SK-N-SH (cell line): ENCODE measurements around the gene APEH. TPM values are rescaled to one million over a fixed set of nuclear protein-coding genes. Genes with fewer than 3 reads are reported as not detected.

Source experiments
- CTCF ChIA-PET: fragments of 300-600, 350-600 bp; formaldehyde crosslinking; extraction: SDS; loops from one replicate; lab custom pipeline; 2021; lab: Yijun Ruan, JAX
- POLR2A ChIA-PET: fragments of 350-600 bp; sonication (Branson Sonifier 250); formaldehyde crosslinking; extraction: SDS; loops from one replicate; lab custom pipeline; 2020; ENCODE audit warnings: antibody characterized with exemption, inconsistent platforms; lab: Yijun Ruan, JAX
- DNase-seq: peaks from one replicate; pipeline ENCODE4 v3.0.0; 2012
- H2AFZ ChIP-seq: fragments of 200-600 bp; sonication (generic); 2 replicates; pipeline ENCODE4 v1.8.1; 2016; ENCODE audit warnings: antibody characterized with exemption, mild to moderate bottlenecking, low read depth
- H3F3A ChIP-seq: fragments of 200-600 bp; sonication (generic); replicated peaks from 2 replicates; pipeline ENCODE3; 2016; ENCODE audit warnings: antibody characterized with exemption, mild to moderate bottlenecking; ENCODE audit not compliant: insufficient read depth
- H3K27ac ChIP-seq, 2 experiments: fragments of 200-500 bp in 1 of 2; fragments of 200-600 bp in 1 of 2; sonication (Bioruptor generic) in 1 of 2; sonication (generic), shearing (Covaris generic) in 1 of 2; 2 replicates each; pipeline versions ENCODE4 v1.5.1 to v1.6.1; 2014 to 2016; ENCODE audit warnings: low read depth in 2 of 2, inconsistent platforms in 1 of 2, low read length in 1 of 2, mild to moderate bottlenecking in 1 of 2, mixed read lengths in 1 of 2
- H3K27me3 ChIP-seq: fragments of 200-600 bp; sonication (generic), shearing (Covaris generic); 2 replicates; pipeline ENCODE4 v1.6.1; 2016; ENCODE audit warnings: mixed run types; ENCODE audit not compliant: insufficient read depth
- H3K36me3 ChIP-seq, 2 experiments: fragments of 200-500 bp in 1 of 2; fragments of 200-600 bp in 1 of 2; sonication (Bioruptor generic) in 1 of 2; sonication (generic) in 1 of 2; replicated peaks in 1 of 2; 2 replicates each; pipeline versions ENCODE3 to v1.5.1; 2014 to 2016; ENCODE audit warnings: low read length in 1 of 2, mild to moderate bottlenecking in 1 of 2; ENCODE audit not compliant: insufficient read depth in 2 of 2, control insufficient read depth in 1 of 2
- H3K4me1 ChIP-seq, 2 experiments: fragments of 200-500 bp in 1 of 2; fragments of 200-600 bp in 1 of 2; sonication (Bioruptor generic) in 1 of 2; sonication (generic), shearing (Covaris generic) in 1 of 2; 2 replicates each; pipeline versions ENCODE4 v1.5.1 to v1.6.1; 2014 to 2016; ENCODE audit warnings: low read depth in 1 of 2, low read length in 1 of 2, mixed run types in 1 of 2; ENCODE audit not compliant: insufficient read depth in 2 of 2, control insufficient read depth in 1 of 2
- H3K4me2 ChIP-seq: fragments of 200-600 bp; sonication (generic), shearing (Covaris generic); 2 replicates; pipeline ENCODE4 v1.6.1; 2017; ENCODE audit warnings: mixed run types
- H3K4me3 ChIP-seq, 2 experiments: fragments of 200-500 bp in 1 of 2; fragments of 200-600 bp in 1 of 2; sonication (Bioruptor generic) in 1 of 2; sonication (generic), shearing (Covaris generic) in 1 of 2; 2 replicates each; pipeline versions ENCODE4 v1.5.1 to v1.8.1; 2014 to 2016; ENCODE audit warnings: low read depth in 2 of 2, inconsistent platforms in 1 of 2, low read length in 1 of 2, mild to moderate bottlenecking in 1 of 2, mixed read lengths in 1 of 2, moderate library complexity in 1 of 2
- H3K79me2 ChIP-seq: fragments of 200-600 bp; sonication (generic); 2 replicates; pipeline ENCODE4 v1.8.1; 2017; ENCODE audit warnings: mild to moderate bottlenecking; ENCODE audit not compliant: insufficient read depth
- H3K9ac ChIP-seq: fragments of 200-600 bp; sonication (generic); 2 replicates; pipeline ENCODE4 v1.6.1; 2017; ENCODE audit warnings: mixed run types
- H3K9me2 ChIP-seq: fragments of 200-600 bp; sonication (generic); 2 replicates; pipeline ENCODE4 v1.6.1; 2017; ENCODE audit warnings: mixed run types
- H3K9me3 ChIP-seq: fragments of 200-600 bp; sonication (generic); 2 replicates; pipeline ENCODE4 v1.6.1; 2017; ENCODE audit warnings: mixed run types, mild to moderate bottlenecking, moderate library complexity
- H4K20me1 ChIP-seq: fragments of 200-600 bp; sonication (generic); 2 replicates; pipeline ENCODE4 v1.6.1; 2017; ENCODE audit warnings: mild to moderate bottlenecking, mixed run types; ENCODE audit not compliant: insufficient read depth
- ELF1 ChIP-seq: IDR thresholded peaks from 2 replicates; pipeline ENCODE4 v1.4.0; 2012
- EP300 ChIP-seq, 2 experiments: IDR thresholded peaks; 2 replicates each; pipeline versions ENCODE4 v1.4.0 to v1.6.1; 2012; ENCODE audit warnings: borderline replicate concordance in 1 of 2, low read depth in 1 of 2, low read length in 1 of 2
- EZH2phosphoT487 ChIP-seq: fragments of 200-600 bp; sonication (generic); IDR thresholded peaks from 2 replicates; pipeline ENCODE4 v1.6.1; 2017; ENCODE audit warnings: low read depth, mixed run types, mild to moderate bottlenecking, antibody characterized with exemption, moderate library complexity, borderline replicate concordance
- FOSL2 ChIP-seq: IDR thresholded peaks from 2 replicates; pipeline ENCODE4 v1.4.0; 2012; ENCODE audit warnings: low read depth, mild to moderate bottlenecking, moderate library complexity, borderline replicate concordance
- FOXJ3 ChIP-seq: sonication (generic); formaldehyde crosslinking; IDR thresholded peaks from 2 replicates; pipeline ENCODE4 v1.5.1; 2020; ENCODE audit warnings: mild to moderate bottlenecking, missing genetic modification reagents
- GATA2 ChIP-seq: sonication (generic); formaldehyde crosslinking; IDR thresholded peaks from 2 replicates; pipeline ENCODE4 v1.5.0; 2020; ENCODE audit warnings: mild to moderate bottlenecking, missing genetic modification reagents
- IRF3 ChIP-seq: fragments of 150-350 bp; IDR thresholded peaks from 2 replicates; pipeline ENCODE4 v1.6.1; 2016; ENCODE audit warnings: mild to moderate bottlenecking, low read depth, low read length
- MEF2A ChIP-seq: IDR thresholded peaks from 2 replicates; pipeline ENCODE4 v1.4.0; 2012; ENCODE audit warnings: low read depth, borderline replicate concordance
- MXI1 ChIP-seq: IDR thresholded peaks from 2 replicates; pipeline ENCODE4 v1.6.1; 2012; ENCODE audit warnings: mild to moderate bottlenecking, low read depth, low read length, improper control_type of control experiment
- NFIC ChIP-seq: IDR thresholded peaks from 2 replicates; pipeline ENCODE4 v1.4.0; 2012; ENCODE audit warnings: borderline replicate concordance
- RAD21 ChIP-seq: IDR thresholded peaks from 2 replicates; pipeline ENCODE4 v1.6.1; 2012; ENCODE audit warnings: mild to moderate bottlenecking, low read length
- RCOR1 ChIP-seq: fragments of 150-350 bp; IDR thresholded peaks from 2 replicates; pipeline ENCODE4 v1.6.1; 2017; ENCODE audit warnings: antibody characterized with exemption, low read length
- RXRA ChIP-seq: IDR thresholded peaks from 2 replicates; pipeline ENCODE4 v1.4.0; 2012; ENCODE audit warnings: low read depth, mild to moderate bottlenecking, borderline replicate concordance
- SIN3A ChIP-seq: IDR thresholded peaks from 2 replicates; pipeline ENCODE4 v1.6.1; 2012; ENCODE audit warnings: low read depth, mild to moderate bottlenecking, low read length, moderate library complexity, borderline replicate concordance
- SMC3 ChIP-seq: IDR thresholded peaks from 2 replicates; pipeline ENCODE4 v1.6.1; 2012; ENCODE audit warnings: low read depth, low read length, improper control_type of control experiment
- TCF12 ChIP-seq: IDR thresholded peaks from 2 replicates; pipeline ENCODE4 v1.4.0; 2012
- USF1 ChIP-seq: IDR thresholded peaks from 2 replicates; pipeline ENCODE4 v1.4.0; 2012; ENCODE audit warnings: low read depth, borderline replicate concordance
- WGBS: methylation state at CpG from one replicate; pipeline ENCODE4 v1.1.6; 2017; ENCODE audit warnings: low lambda C conversion rate; 5-methylcytosine and 5-hydroxymethylcytosine counted together
- polyA plus RNA-seq, 3 experiments: library from polyadenylated mRNA; depleted of rRNA; stranded (reverse); fragments of >200 nt; gene quantifications; 2 replicates each; pipeline ENCODE4 v1.2.3, GENCODE V29; 2012
- TF ChIP-seq, protein P1 (sequence below): IDR thresholded peaks from 2 replicates; pipeline ENCODE4 v1.4.0; 2012; ENCODE audit warnings: low read depth
- TF ChIP-seq, protein P2 (sequence below): fragments of 200-600 bp; sonication (generic); IDR thresholded peaks from 2 replicates; pipeline ENCODE4 v1.6.1; 2017; ENCODE audit warnings: antibody characterized with exemption, mild to moderate bottlenecking, moderate library complexity

APEH gene
- polyA plus RNA-seq, 1 of the 3 experiments (the other 2 are of a cell fraction): 112 TPM

DNA sequence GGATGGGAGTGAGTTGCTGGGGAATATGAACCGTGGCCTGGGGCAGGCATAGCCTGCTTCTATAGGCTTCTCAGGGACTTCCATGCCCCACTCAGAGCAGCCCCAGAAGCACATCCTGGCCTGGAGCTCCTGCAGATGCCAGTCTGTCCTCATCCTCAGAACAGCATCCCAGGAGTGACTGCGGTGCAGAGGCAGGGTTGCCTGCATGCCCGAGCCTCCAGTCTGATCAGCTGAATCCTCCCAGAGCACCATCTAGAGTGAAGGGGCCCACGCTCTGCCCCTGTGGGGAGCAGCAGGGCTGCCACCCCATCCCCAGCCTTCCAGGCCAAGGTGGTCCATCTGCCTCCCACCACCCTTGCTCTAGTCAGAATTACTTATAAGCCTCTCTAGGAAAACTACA lies 44.7 kb upstream of the APEH start:
- Histone ChIP-seq H3K27ac (no peak overlapping the region; a peak in 1 of 4 replicates), H3K36me3 (no peaks in the 10 kb centered on the region), H2AFZ (no peak overlapping the region)
- DNase-seq: no peak
- TF ChIP-seq RXRA: no peak
- no peak for TF ChIP-seq USF1
- TF ChIP-seq IRF3: no peak
- TF ChIP-seq NFIC: no peak
- TF ChIP-seq ELF1: no peak
- TF ChIP-seq GATA2 (CRISPR knock-in tag): no peak
- no peak for TF ChIP-seq FOXJ3 (CRISPR knock-in tag)
- no peak for TF ChIP-seq MXI1
- TF ChIP-seq RAD21: no peak
- TF ChIP-seq TCF12: no peak
- no peak for TF ChIP-seq RCOR1
- no peak for TF ChIP-seq FOSL2
- no peak for TF ChIP-seq SIN3A
- TF ChIP-seq, protein P1, sequence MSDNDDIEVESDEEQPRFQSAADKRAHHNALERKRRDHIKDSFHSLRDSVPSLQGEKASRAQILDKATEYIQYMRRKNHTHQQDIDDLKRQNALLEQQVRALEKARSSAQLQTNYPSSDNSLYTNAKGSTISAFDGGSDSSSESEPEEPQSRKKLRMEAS: no peak
- TF ChIP-seq, all 33 proteins: peak for 0
- no peaks in the 10 kb centered on the region for H3K79me2 ChIP-seq
- no peak overlapping the region for H3K4me2 ChIP-seq
- peaks cover 0 to 35% of the 10 kb centered on the region in 2 experiments; a peak in 1 of 4 replicates for H3K4me1 ChIP-seq
- no peak overlapping the region for H3K4me3 ChIP-seq
- ChIA-PET POLR2A (no interaction called here), CTCF (no interaction called here)
- no peaks in the 10 kb centered on the region for H4K20me1 ChIP-seq
- H3K9ac ChIP-seq: no peak overlapping the region
- no peaks in the 10 kb centered on the region for H3K27me3 ChIP-seq
- WGBS: 0% methylated on average over 1 of the region's 4 CpGs
- H3F3A ChIP-seq: no peaks in the 10 kb centered on the region
- no peaks in the 10 kb centered on the region for H3K9me2 ChIP-seq
- H3K9me3 ChIP-seq: no peaks in the 10 kb centered on the region

GRCh38 chr3:49629866-49630265 lies 44.3 kb upstream of the APEH start:
- POLR2A ChIA-PET: no interaction called here
- Histone ChIP-seq H3K27me3 (no peaks in the 10 kb centered on the region), H3K36me3 (no peaks in the 10 kb centered on the region), H3K9me2 (no peaks in the 10 kb centered on the region), H3K4me1 (peaks cover 0 to 35% of the 10 kb centered on the region in 2 experiments; a peak in 1 of 4 replicates), H4K20me1 (no peaks in the 10 kb centered on the region), H3K9me3 (no peaks in the 10 kb centered on the region), H3F3A (no peaks in the 10 kb centered on the region), H3K4me3 (no peak overlapping the region), H2AFZ (no peak overlapping the region), H3K4me2 (no peak overlapping the region), H3K9ac (no peak overlapping the region), H3K79me2 (no peaks in the 10 kb centered on the region), H3K27ac (no peak overlapping the region; a peak in 1 of 4 replicates)
- no peak for DNase-seq
- TF ChIP-seq EP300 (IDR thresholded peaks at IDR 0.05; ENCODE audit: borderline replicate concordance in 1 of 2, low read depth in 1 of 2, low read length in 1 of 2): no peak
- no peak for TF ChIP-seq SMC3
- no peak for TF ChIP-seq FOSL2
- TF ChIP-seq, protein P1: no peak
- TF ChIP-seq MEF2A: no peak
- TF ChIP-seq EZH2phosphoT487: no peak
- TF ChIP-seq, protein P2, sequence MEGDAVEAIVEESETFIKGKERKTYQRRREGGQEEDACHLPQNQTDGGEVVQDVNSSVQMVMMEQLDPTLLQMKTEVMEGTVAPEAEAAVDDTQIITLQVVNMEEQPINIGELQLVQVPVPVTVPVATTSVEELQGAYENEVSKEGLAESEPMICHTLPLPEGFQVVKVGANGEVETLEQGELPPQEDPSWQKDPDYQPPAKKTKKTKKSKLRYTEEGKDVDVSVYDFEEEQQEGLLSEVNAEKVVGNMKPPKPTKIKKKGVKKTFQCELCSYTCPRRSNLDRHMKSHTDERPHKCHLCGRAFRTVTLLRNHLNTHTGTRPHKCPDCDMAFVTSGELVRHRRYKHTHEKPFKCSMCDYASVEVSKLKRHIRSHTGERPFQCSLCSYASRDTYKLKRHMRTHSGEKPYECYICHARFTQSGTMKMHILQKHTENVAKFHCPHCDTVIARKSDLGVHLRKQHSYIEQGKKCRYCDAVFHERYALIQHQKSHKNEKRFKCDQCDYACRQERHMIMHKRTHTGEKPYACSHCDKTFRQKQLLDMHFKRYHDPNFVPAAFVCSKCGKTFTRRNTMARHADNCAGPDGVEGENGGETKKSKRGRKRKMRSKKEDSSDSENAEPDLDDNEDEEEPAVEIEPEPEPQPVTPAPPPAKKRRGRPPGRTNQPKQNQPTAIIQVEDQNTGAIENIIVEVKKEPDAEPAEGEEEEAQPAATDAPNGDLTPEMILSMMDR: no peak
- CTCF ChIA-PET: no interaction called here
- WGBS: 67% methylated on average over 6 of the region's 6 CpGs
